Ovary (tissue), 9 donors: Measurements from ENCODE around the gene PDE4D. TPM values are rescaled to one million over a fixed set of nuclear protein-coding genes. Genes with fewer than 3 reads are reported as not detected.

Experiments used
- DNase-seq, 5 donors: peaks; one replicate each; pipeline ENCODE4 v3.0.0-alpha.2; 2019 to 2020
- H3K27ac ChIP-seq, 2 donors: fragments of 200-600 bp; one replicate each; pipeline versions ENCODE4 v1.5.1 to v1.8.0; 2019 to 2022
- H3K27me3 ChIP-seq: fragments of 200-600 bp; one replicate; pipeline ENCODE4 v1.8.0; 2022
- H3K36me3 ChIP-seq: fragments of 200-600 bp; sonication (generic); one replicate; pipeline ENCODE4 v1.5.1; 2019
- H3K4me1 ChIP-seq: one replicate; pipeline ENCODE4 v1.8.1; 2013; ENCODE audit warnings: mild to moderate bottlenecking, moderate library complexity; ENCODE audit not compliant: insufficient read depth
- H3K4me3 ChIP-seq: fragments of 200-600 bp; sonication (generic); one replicate; pipeline ENCODE4 v1.5.1; 2017
- H3K9me3 ChIP-seq, 2 donors: fragments of 200-600 bp in 1 of 2; sonication (generic) in 1 of 2; one replicate each; pipeline versions ENCODE4 v1.5.1 to v1.8.1; 2013 to 2019; ENCODE audit warnings: mild to moderate bottlenecking in 1 of 2, moderate library complexity in 1 of 2
- EP300 ChIP-seq: sonication (generic); formaldehyde crosslinking; IDR thresholded peaks from one replicate; pipeline ENCODE4 v1.6.1; 2017; ENCODE audit warnings: antibody characterized with exemption
- POLR2A ChIP-seq: fragments of 450-650 bp; IDR thresholded peaks from one replicate; pipeline ENCODE4 v1.6.1; 2017; ENCODE audit warnings: antibody characterized with exemption, mild to moderate bottlenecking, moderate library complexity
- WGBS, 3 donors: extraction: QIAGEN DNeasy Blood & Tissue Kit in 1 of 3; methylation state at CpG; one replicate each; pipeline versions ENCODE4 v1.1.5 to v1.1.7; 2013 to 2017; 5-methylcytosine and 5-hydroxymethylcytosine counted together
- intact Hi-C, 4 donors: fragments of 100-400 bp; cut with DNase I; formaldehyde crosslinking; loops; one replicate each; pipeline versions ENCODE4 v1.11.0 to v1.15.1; 2022 to 2023
- polyA plus RNA-seq, 2 donors: library from polyadenylated mRNA; stranded (reverse); fragments of 200-250 nt in 1 of 2; fragments of 350-450 nt in 1 of 2; fragmentation: Illumina TruSeq in 1 of 2; extraction: RNeasy Lipid Tissue Mini Kit (QIAGEN cat#74804) in 1 of 2; gene quantifications; one replicate each; pipeline ENCODE4 v1.2.3, GENCODE V29; 2013 to 2014
- total RNA-seq, 7 donors: library from RNA; depleted of rRNA in 2 of 7; stranded (reverse); fragments of >200 nt in 2 of 7; fragmentation: NEBNext Ultra II Directional in 3 of 7; extraction: Animal tissue kit (Norgen Biotek cat#: 25700) in 3 of 7; gene quantifications; one replicate each; pipeline versions ENCODE4 v1.1.0 to v1.2.4, GENCODE V29; 2016 to 2023
- TF ChIP-seq, protein P1 (sequence below), 3 donors: fragments of 450-650 bp in 2 of 3; fragments of 200-600 bp in 1 of 3; IDR thresholded peaks; one replicate each; pipeline versions ENCODE4 v1.5.1 to v1.8.0; 2016 to 2022; ENCODE audit warnings: antibody characterized with exemption in 3 of 3, mild to moderate bottlenecking in 1 of 3
- donor health status: DM: no; HTN: no; CAD: no; lungs with moderate emphysema.
- donor health status: DM: no; HTN: no; CAD: no.
- donor health status: Bipolar disorder and iron deficiency.
- donor health status: DM: yes; HTN: yes; CAD: no.
- donor health status: DM: no; HTN: no; CAD: no.
- donor health status: DM: yes; HTN: yes; CAD: no.

PDE4D gene
- total and polyA plus RNA-seq, 9 donors: 1.3 to 67.6 (median 8.4) TPM

GRCh38 chr5:59051951-59052350 lies 841.6 kb downstream of the PDE4D start:
- TF ChIP-seq POLR2A (no peak), EP300 (no peak)
- TF ChIP-seq, protein P1, sequence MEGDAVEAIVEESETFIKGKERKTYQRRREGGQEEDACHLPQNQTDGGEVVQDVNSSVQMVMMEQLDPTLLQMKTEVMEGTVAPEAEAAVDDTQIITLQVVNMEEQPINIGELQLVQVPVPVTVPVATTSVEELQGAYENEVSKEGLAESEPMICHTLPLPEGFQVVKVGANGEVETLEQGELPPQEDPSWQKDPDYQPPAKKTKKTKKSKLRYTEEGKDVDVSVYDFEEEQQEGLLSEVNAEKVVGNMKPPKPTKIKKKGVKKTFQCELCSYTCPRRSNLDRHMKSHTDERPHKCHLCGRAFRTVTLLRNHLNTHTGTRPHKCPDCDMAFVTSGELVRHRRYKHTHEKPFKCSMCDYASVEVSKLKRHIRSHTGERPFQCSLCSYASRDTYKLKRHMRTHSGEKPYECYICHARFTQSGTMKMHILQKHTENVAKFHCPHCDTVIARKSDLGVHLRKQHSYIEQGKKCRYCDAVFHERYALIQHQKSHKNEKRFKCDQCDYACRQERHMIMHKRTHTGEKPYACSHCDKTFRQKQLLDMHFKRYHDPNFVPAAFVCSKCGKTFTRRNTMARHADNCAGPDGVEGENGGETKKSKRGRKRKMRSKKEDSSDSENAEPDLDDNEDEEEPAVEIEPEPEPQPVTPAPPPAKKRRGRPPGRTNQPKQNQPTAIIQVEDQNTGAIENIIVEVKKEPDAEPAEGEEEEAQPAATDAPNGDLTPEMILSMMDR (IDR thresholded peaks at IDR 0.05): no peak
- H3K4me3 ChIP-seq: no peak overlapping the region
- H3K27ac ChIP-seq: no peak overlapping the region
- WGBS, 3 donors: 44 to 67% (median 47%) methylated on average over 3 of the region's 3 CpGs
- no peaks in the 10 kb centered on the region for H3K36me3 ChIP-seq
- no peaks in the 10 kb centered on the region for H3K27me3 ChIP-seq
- H3K9me3 ChIP-seq: no peaks in the 10 kb centered on the region
- intact Hi-C loops: no loop called here
- no peaks in the 10 kb centered on the region for H3K4me1 ChIP-seq
- DNase-seq: no peak

DNA sequence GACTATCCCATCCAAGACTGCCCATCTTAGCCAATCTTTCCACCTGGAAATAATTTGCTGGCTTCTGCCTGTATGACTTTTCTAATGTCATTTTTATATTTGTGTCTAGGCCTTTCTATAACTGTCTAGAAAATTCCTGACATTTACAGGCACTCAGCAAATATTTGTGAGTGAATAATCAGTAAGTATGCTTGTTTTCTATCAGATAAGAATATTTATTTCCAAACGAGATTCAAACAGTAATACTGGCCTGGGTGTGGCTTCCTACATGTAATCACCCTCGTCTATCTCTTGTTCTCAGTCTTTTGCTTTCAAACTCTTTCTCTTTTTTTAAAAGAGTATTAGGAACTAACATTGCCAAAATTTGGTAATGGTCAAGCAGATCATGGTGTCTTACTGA lies 844.4 kb downstream of the PDE4D start:
- H3K27me3 ChIP-seq: no peaks in the 10 kb centered on the region
- intact Hi-C loops: no loop called here
- no peaks in the 10 kb centered on the region for H3K4me1 ChIP-seq
- 30 to 40% (median 36%) methylated on average over 2 of the region's 2 CpGs for WGBS, 3 donors
- no peak for TF ChIP-seq POLR2A
- TF ChIP-seq, protein P1 (IDR thresholded peaks at IDR 0.05): no peak
- no peak for TF ChIP-seq EP300
- H3K4me3 ChIP-seq: no peak overlapping the region
- no peak for DNase-seq
- H3K36me3 ChIP-seq: no peaks in the 10 kb centered on the region
- H3K27ac ChIP-seq: no peak overlapping the region
- H3K9me3 ChIP-seq: no peaks in the 10 kb centered on the region

DNA sequence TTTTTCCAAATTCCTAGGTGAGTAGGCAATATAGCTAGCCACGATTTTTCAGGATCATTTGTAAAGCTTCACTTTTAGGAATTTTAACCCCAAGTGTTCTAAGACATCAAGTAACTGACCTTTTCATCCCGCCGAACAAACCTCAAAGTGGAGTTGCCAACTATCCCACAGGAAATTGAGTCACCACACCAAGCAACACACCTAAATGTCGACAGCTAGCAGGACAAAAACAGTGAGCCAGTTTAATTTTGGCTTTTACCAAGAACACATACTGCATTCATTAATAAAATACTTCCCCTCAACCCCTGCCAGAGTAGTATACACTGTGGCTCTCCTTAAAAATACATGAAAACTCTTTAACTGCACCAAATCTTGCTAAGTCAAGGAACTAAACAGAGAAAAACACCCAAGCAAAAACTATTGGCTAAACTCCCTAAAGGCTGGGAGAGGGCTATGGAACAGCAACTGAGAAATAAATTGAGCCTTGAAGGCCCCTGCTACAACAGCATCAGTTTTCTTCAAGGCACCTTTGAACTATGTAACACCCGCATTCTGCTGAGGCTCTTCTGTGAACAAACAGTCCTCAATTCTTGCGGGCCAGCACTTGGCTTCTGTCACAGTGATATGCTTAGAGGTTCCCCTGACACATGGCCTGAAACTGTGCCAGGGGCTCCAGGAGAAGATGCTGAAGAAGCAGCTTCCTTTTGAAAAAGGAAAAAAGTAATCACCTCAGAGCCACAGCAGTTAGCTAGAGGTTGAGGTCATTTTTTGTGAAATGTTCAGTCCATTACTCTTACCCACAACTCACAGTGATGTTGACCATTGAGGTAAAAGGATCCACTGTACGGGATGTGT lies 851.1 kb downstream of the PDE4D start:
- TF ChIP-seq EP300: no peak
- TF ChIP-seq, protein P1 (IDR thresholded peaks at IDR 0.05): no peak
- Histone ChIP-seq H3K9me3 (no peaks in the 10 kb centered on the region), H3K4me1 (peaks cover 2% of the 10 kb centered on the region), H3K27ac (no peak overlapping the region), H3K4me3 (no peak overlapping the region), H3K36me3 (no peaks in the 10 kb centered on the region), H3K27me3 (no peaks in the 10 kb centered on the region)
- no peak for DNase-seq
- intact Hi-C loops: no loop called here
- 54 to 62% (median 60%) methylated on average over 7 of the region's 7 CpGs for WGBS, 3 donors

GRCh38 chr5:59041355-59041754 lies 852.2 kb downstream of the PDE4D start:
- Histone ChIP-seq H3K9me3 (no peaks in the 10 kb centered on the region), H3K4me1 (peaks cover 2% of the 10 kb centered on the region), H3K27ac (no peak overlapping the region), H3K36me3 (no peaks in the 10 kb centered on the region), H3K27me3 (no peaks in the 10 kb centered on the region), H3K4me3 (no peak overlapping the region)
- intact Hi-C loops: no loop called here
- TF ChIP-seq, protein P1 (IDR thresholded peaks at IDR 0.05): no peak
- TF ChIP-seq POLR2A: no peak
- no peak for TF ChIP-seq EP300
- no peak for DNase-seq
- 68 to 69% (median 69%) methylated on average over 1 of the region's 1 CpG for WGBS, 3 donors
